Measurements from ENCODE around the gene HNF1A. TPM values are rescaled to one million over a fixed set of nuclear protein-coding genes. Genes with fewer than 3 reads are reported as not detected.

Gene HNF1A
- total RNA-seq, 1 experiment from 2014 or later, result not detected

DNA sequence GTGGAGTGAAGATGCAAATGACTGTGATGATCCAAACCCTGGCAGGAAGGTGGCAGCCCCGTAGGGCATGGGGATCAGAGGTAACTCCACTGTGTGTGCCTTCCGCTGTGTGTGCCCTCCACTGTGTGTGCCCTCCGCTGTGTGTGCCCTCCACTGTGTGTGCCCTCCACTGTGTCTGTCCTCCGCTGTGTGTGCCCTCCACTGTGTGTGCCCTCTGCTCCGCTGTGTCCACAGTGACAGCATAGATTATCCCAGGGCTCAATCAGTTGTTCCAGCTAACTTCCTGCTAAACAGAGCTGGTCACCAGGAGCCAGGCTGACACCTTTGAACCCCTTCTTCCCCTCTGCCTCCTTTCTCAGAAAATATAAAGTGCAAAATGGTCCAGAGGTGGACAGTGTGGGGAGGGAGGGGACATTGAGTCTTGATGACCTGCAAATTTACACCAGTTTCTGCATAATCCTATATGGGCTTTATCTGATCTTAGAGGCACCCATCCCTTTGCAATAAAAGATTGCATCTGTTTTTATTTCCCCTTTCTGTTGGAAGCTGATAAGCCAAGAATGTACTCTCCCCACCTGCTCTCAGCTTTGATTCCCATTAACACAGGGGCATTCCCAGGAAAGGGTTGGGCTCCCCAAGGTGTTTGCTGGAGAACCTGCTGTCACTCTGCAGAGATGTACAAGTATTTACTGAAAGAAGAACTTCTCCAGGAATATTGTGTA is 21.6 kb upstream of the HNF1A start:
- DNase-seq (ENCODE audit: low read depth), result no peak

DNA sequence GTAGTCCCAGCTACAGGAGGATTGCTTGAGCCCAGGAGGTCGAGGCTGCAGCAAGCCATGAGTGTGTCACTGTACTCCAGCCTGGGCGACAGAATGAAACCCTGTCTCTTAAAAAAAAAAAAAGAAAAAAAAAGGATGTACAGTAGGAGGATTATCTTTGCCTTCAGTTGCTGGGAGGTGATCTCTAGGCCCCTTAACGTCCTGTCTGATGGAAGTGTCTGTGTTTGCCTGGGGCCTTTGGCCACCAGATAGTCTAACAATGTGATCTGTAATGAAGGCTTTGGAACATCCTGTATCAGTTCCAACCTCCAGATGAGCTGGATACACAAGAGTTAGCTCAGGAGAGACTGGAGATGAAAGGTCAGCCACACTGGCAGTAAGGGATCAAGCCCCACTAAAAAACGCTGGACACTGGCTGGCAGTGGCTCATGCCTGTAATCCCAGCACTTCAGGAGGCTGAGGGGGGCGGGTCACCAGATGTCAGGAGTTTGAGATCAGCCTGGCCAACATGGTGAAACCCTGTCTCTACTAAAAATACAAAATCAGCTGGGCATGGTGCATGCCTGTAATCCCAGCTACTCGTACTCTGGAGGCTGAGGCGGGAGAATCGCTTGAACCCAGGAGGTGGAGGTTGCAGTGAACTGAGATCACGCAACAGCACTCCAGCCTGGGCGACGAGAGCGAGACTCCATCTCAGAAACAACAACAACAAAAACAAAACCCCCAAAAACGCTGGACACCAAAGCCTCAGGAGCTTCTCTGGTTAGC is 19.0 kb upstream of the HNF1A start:
- DNase-seq (ENCODE audit: low read depth), result no peak

GRCh38 chr12:120960657-120961056 is 17.7 kb upstream of the HNF1A start:
- no peak for DNase-seq (ENCODE audit: low read depth)

DNA sequence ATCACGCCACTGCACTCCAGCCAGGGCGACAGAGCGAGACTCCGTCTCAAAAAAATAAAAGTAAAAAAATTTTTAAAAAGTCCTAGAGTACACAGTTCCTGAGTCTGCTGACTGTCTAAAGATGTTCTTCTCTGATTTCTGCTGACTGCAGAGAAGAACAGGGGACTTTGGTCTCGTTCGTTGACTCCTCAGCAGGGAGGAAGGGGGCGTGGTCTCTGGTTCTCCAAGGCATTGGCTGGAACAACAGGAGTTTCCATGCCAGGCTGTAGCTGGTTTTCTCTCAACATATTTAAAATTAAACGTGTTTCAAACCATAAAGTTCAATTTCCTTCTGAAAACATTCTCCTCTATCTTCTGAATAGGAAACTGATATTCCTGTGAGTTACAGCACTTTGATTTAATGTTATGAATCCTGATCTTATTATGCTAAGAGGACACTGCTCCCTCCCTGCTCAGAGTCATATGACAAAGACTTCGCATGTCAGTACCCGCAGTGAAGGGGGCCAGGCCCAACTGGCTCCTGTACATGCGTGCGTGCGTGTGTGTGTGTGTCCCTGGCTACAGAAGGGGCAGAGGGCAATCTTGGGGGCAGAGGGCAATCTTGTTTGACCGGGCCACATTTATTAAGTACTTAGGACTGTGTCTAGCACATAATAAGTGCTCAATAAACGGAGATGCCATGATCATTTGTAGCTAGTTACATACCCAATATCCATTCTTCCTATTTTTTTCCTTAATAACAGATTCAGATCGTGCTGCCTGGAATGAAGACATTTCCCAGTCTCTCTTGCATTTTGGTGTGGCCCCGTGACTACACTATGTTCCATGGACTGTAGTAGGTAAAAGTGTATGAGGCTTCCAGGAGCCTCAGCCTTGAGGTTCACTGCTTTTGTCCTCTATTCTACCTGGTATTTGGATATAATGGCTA is 16.5 kb upstream of the HNF1A start:
- no peak for DNase-seq (ENCODE audit: low read depth)

DNA sequence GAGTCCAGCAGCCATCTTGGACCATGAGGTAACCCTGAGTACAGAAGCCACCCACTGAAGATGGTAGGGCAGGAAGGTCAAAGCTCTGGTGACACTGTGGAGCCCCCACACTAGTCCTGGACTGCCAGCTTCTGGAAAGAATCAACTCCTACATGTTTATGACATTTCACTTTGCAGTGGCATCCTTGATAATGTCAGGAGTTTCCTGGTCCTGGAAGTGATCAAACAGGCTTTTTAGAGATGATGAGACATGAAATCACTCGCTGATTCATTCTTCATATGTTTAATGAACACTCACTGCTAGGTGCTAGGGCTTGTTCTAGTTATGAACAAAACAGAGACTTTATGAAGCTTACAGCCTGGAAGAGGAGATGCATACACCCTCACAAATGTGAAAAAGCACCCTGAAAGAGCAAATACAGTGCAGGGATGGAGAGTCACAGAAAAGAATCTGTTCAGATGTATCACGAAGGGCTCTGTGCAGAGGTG is 15.8 kb upstream of the HNF1A start:
- DNase-seq (ENCODE audit: low read depth), result peak; percentile 38

DNA sequence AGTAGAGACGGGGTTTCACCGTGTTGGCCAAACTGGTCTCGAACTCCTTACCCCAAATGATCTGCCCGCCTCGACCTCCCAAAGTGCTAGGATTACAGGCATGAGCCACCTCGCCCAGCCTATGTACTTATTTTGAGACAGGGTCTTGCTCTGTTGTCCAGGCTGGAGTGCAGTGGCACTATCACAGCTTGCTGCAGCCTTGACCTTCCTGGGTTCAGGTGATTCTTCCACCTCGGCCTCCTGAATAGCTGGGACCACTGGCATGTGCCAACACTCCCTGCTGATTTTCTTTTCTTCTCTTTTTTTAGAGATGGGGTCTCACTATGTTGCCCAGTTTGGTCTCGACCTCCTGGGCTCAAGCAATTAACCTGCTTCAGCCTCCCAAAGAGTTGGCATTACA is 14.0 kb upstream of the HNF1A start:
- DNase-seq (ENCODE audit: low read depth), result no peak

GRCh38 chr12:120965534-120966091 is 12.7 kb upstream of the HNF1A start:
- no peak for DNase-seq (ENCODE audit: low read depth)

- no peak for DNase-seq (ENCODE audit: low read depth)
These were observed 8.0 kb upstream of the HNF1A start for GRCh38 chr12:120970310-120970709.

- DNase-seq (ENCODE audit: low read depth), result peak; percentile 58
These were observed 6.8 kb upstream of the HNF1A start for GRCh38 chr12:120971299-120972180.

- peak; percentile 10 for DNase-seq (ENCODE audit: low read depth)
These were observed 5.3 kb upstream of the HNF1A start for GRCh38 chr12:120972870-120973543.

GRCh38 chr12:120977531-120978295 is 630 bp upstream of the HNF1A start:
- no peak for DNase-seq (ENCODE audit: low read depth)

DNA sequence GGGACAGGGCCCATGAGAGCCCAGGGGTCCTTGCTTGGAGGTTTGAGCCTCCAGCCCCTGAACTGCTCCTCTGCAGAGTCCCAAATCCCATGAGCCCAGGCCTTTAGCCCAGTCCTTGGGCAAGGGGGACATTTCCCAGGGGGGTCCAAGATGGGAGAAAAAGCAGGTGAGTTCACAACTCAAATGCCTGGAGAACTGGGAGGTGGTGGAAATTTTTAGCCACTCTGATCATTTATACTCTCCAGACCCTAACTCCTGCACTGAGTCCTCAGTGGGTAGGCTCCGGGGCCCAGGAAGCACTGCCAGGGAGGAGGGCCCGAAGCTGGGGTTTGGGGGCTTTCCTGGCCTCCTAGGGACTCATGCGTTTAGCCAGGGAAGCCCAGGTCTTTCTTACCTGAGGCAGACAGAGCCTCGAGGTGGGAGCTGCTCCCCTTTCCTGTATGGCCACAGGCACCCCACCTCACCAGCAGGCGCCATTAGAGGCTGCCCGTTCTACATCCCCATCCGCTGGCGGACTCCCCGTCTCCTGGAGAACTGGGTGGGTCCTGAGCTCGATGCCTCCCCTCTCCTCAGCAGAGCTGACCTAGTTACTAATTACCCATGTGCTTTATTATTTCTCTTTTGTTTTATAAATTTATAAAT is 998 bp downstream of the HNF1A start:
- DNase-seq (ENCODE audit: low read depth), result no peak

- DNase-seq (ENCODE audit: low read depth), result no peak
These were observed 1.7 kb downstream of the HNF1A start for GRCh38 chr12:120979862-120980696.

- no peak for DNase-seq (ENCODE audit: low read depth)
These were observed 2.5 kb downstream of the HNF1A start for GRCh38 chr12:120980800-120981368.

GRCh38 chr12:120981407-120981941 is 3.1 kb downstream of the HNF1A start:
- no peak for DNase-seq (ENCODE audit: low read depth)

- no peak for DNase-seq (ENCODE audit: low read depth)
These were observed 4.3 kb downstream of the HNF1A start for GRCh38 chr12:120982659-120983058.

DNA sequence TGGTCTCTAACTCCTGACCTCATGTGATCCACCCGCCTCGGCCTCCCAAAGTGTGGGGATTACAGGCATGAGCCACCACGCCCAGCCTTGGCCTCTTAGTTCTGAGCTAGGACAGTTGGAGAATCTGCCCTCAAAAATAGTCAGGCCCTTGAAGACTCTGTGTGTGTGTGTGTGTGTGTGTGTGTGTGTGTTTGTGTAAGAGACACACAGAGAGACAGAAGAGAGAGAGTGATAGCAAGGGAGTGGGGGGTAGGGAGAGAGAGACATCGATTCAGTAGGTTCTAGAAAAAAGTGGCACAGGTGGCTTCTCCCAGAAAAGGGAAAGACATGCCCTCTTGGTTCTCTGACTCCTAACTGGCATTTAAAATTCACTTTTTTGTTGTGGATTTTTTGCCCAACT is 5.4 kb downstream of the HNF1A start:
- no peak for DNase-seq (ENCODE audit: low read depth)

Data from HT1080 (cell line).